Suprapubic skin (tissue), 4 donors: Measurements from ENCODE around the gene MEF2A. TPM values are rescaled to one million over a fixed set of nuclear protein-coding genes. Genes with fewer than 3 reads are reported as not detected.

Experiments used
- DNase-seq, 2 donors: peaks; one replicate each; pipeline ENCODE4 v3.0.0-alpha.2; 2019; ENCODE audit warnings: low spot score in 2 of 2
- H3K27ac ChIP-seq: fragments of 200-600 bp; sonication (generic); one replicate; pipeline ENCODE4 v1.5.1; 2019
- H3K27me3 ChIP-seq: fragments of 200-600 bp; sonication (generic); one replicate; pipeline ENCODE4 v1.5.1; 2019
- H3K36me3 ChIP-seq: fragments of 200-600 bp; sonication (generic); one replicate; pipeline ENCODE4 v1.5.1; 2019
- H3K4me1 ChIP-seq: fragments of 200-600 bp; sonication (generic); one replicate; pipeline ENCODE4 v1.5.1; 2019
- H3K4me3 ChIP-seq: fragments of 200-600 bp; sonication (generic); one replicate; pipeline ENCODE4 v1.5.1; 2019; ENCODE audit warnings: mild to moderate bottlenecking
- H3K9me3 ChIP-seq: fragments of 200-600 bp; sonication (generic); one replicate; pipeline ENCODE4 v1.5.1; 2019
- EP300 ChIP-seq: sonication (generic); formaldehyde crosslinking; IDR thresholded peaks from one replicate; pipeline ENCODE4 v1.6.1; 2017; ENCODE audit warnings: antibody characterized with exemption
- POLR2A ChIP-seq, 2 donors: fragments of 450-650 bp; IDR thresholded peaks; one replicate each; pipeline ENCODE4 v1.6.1; 2017; ENCODE audit warnings: antibody characterized with exemption in 2 of 2, mild to moderate bottlenecking in 2 of 2, moderate library complexity in 2 of 2
- POLR2AphosphoS5 ChIP-seq, 3 donors: sonication (generic); formaldehyde crosslinking; IDR thresholded peaks; one replicate each; pipeline ENCODE4 v1.6.1; 2017; ENCODE audit warnings: antibody characterized with exemption in 3 of 3
- WGBS: methylation state at CpG from one replicate; pipeline ENCODE4 v1.1.5; 2018; 5-methylcytosine and 5-hydroxymethylcytosine counted together
- total RNA-seq, 4 donors: library from RNA; depleted of rRNA; stranded (reverse); fragments of >200 nt; gene quantifications; one replicate each; pipeline ENCODE4 v1.1.0, GENCODE V29; 2016
- TF ChIP-seq, protein P1 (sequence below), 2 donors: fragments of 200-600 bp in 1 of 2; fragments of 450-650 bp in 1 of 2; sonication (generic) in 1 of 2; IDR thresholded peaks; one replicate each; pipeline ENCODE4 v1.5.1; 2016 to 2019; ENCODE audit warnings: antibody characterized with exemption in 2 of 2, mild to moderate bottlenecking in 1 of 2, moderate library complexity in 1 of 2

Gene MEF2A
- total RNA-seq, 4 donors from 2014 or later, result 70.1 to 222 (median 78.8) TPM

DNA sequence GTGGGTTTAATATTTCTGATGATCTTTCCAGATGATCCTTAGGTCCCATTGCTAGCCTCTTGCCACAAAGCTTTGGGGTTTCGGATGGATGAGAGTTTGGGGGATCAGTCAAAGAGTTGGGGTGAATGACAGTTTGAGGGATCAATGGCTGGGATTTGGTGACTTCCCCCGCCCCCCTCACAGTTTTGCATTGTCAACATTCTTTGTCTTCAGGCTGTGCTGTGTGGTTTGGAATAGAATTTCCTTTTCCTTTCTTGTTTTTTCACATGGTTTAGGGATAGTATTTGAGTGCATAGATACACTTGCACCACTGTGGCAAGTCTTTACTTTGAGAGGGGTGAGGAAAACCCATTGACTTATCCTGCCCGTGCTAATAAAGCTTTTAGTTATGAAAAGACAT, 14.3 kb downstream of the MEF2A start:
- no peak for TF ChIP-seq POLR2A (IDR thresholded peaks at IDR 0.05)
- no peak for TF ChIP-seq EP300
- TF ChIP-seq, protein P1, sequence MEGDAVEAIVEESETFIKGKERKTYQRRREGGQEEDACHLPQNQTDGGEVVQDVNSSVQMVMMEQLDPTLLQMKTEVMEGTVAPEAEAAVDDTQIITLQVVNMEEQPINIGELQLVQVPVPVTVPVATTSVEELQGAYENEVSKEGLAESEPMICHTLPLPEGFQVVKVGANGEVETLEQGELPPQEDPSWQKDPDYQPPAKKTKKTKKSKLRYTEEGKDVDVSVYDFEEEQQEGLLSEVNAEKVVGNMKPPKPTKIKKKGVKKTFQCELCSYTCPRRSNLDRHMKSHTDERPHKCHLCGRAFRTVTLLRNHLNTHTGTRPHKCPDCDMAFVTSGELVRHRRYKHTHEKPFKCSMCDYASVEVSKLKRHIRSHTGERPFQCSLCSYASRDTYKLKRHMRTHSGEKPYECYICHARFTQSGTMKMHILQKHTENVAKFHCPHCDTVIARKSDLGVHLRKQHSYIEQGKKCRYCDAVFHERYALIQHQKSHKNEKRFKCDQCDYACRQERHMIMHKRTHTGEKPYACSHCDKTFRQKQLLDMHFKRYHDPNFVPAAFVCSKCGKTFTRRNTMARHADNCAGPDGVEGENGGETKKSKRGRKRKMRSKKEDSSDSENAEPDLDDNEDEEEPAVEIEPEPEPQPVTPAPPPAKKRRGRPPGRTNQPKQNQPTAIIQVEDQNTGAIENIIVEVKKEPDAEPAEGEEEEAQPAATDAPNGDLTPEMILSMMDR (IDR thresholded peaks at IDR 0.05), result no peak
- no peak for TF ChIP-seq POLR2AphosphoS5 (IDR thresholded peaks at IDR 0.05)
- 80% methylated on average over 3 of the region's 3 CpGs for WGBS
- Histone ChIP-seq H3K27ac (no peak overlapping the region), H3K36me3 (no peaks in the 10 kb centered on the region), H3K4me1 (peaks cover 55% of the 10 kb centered on the region), H3K27me3 (no peaks in the 10 kb centered on the region), H3K9me3 (no peaks in the 10 kb centered on the region), H3K4me3 (no peak overlapping the region)
- DNase-seq, result no peak

DNA sequence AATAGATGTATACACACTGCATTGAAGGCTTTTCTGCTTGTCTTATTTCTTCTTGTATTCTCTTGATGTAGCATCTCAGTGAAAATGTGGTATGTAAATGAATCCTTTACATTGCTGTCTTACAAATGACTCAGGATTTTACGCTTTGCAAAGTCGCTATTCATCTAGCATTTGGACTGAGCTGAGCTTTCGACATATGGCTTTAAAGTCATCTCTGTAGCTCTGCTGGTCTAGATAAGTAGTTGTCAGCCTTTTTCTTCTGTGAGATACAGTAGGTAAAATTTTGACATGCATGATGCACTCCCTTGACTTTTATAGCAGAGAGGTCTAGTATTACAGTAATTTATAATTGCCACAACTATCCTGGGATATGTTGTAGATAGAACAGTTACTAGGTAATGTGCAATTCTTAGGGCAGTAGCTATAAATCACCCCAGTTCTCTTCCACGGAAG, 16.8 kb downstream of the MEF2A start:
- Histone ChIP-seq H3K27ac (no peak overlapping the region), H3K27me3 (no peaks in the 10 kb centered on the region), H3K36me3 (no peaks in the 10 kb centered on the region), H3K4me3 (no peak overlapping the region), H3K9me3 (peaks cover 7% of the 10 kb centered on the region), H3K4me1 (peaks cover 44% of the 10 kb centered on the region)
- no peak for DNase-seq
- 52% methylated on average over 4 of the region's 4 CpGs for WGBS
- TF ChIP-seq, protein P1 (IDR thresholded peaks at IDR 0.05), result no peak
- TF ChIP-seq POLR2A (IDR thresholded peaks at IDR 0.05) (no peak), POLR2AphosphoS5 (IDR thresholded peaks at IDR 0.05) (no peak), EP300 (no peak)

DNA sequence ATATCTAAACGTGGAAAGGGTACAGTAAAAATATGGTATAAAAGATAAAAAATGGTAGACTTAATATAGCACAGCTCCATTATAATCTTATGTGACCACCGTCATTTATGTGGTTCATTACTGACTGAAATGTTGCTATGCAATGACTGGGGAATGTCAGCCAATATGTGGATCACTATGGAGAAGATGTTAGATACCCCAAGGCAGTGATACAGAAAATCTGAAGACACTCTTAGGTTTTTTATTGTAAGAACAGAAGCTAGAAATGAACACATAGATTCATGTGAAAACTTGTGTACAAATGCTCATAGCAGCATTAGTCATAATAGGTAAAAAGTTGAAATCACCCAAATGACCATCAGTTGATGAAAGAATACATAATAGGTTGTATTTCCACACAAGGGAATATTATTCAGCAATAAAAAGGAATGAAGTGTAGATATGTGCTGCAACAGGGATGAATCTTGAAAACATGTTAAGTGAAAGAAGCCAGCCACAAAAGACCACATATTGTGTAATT, 18.4 kb downstream of the MEF2A start:
- Histone ChIP-seq H3K27me3 (no peaks in the 10 kb centered on the region), H3K9me3 (peaks cover 7% of the 10 kb centered on the region), H3K27ac (no peak overlapping the region), H3K4me1 (peaks cover 29% of the 10 kb centered on the region), H3K36me3 (no peaks in the 10 kb centered on the region), H3K4me3 (no peak overlapping the region)
- DNase-seq, result no peak
- no peak for TF ChIP-seq POLR2A (IDR thresholded peaks at IDR 0.05)
- TF ChIP-seq, protein P1 (IDR thresholded peaks at IDR 0.05), result no peak
- TF ChIP-seq POLR2AphosphoS5 (IDR thresholded peaks at IDR 0.05), result no peak
- TF ChIP-seq EP300, result no peak
- 84% methylated on average over 2 of the region's 2 CpGs for WGBS

DNA sequence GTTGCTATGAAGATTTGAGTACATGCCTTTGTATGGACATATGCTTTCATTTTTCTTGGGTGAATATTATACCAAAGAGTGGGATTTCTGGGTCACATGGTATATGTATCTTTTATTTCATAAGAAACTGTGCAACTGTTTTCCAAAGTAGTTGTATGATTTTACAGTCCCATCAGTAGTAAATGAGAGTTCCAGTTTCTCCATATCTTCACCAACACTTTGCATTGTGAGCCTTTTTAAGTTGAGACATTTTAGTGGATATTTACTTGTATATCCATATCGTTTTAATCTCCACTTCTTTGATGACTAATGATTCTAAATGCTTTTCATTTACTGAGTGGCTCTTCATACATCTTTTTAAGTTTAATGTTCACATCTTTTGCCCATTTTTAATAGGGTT, 20.3 kb downstream of the MEF2A start:
- peaks cover 7% of the 10 kb centered on the region for H3K9me3 ChIP-seq
- no peak for TF ChIP-seq POLR2AphosphoS5 (IDR thresholded peaks at IDR 0.05)
- TF ChIP-seq, protein P1 (IDR thresholded peaks at IDR 0.05), result no peak
- H3K4me1 ChIP-seq, result peaks cover 9% of the 10 kb centered on the region

DNA sequence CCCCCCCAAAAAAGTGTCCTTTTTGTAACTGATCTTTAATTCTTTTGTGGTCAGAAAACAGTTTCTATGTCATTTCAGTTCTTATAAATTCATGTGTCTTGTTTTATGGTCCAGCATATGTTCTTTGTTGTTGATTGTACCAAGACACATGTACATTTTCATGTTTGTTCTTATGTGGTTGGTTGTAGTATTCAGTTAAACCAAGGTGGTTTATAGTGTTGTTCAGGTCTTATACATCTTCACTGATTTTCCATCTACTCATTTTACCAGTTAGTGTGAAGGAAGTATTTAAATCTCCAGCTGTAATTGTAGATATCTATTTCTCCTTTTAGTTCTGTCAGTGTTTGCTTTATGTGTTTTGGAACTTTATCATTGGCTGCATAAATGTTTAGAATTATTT, 24.0 kb downstream of the MEF2A start:
- Histone ChIP-seq H3K9me3 (peaks cover 7% of the 10 kb centered on the region), H3K4me3 (no peak overlapping the region), H3K27me3 (no peaks in the 10 kb centered on the region), H3K27ac (no peak overlapping the region), H3K36me3 (no peaks in the 10 kb centered on the region), H3K4me1 (peaks cover 15% of the 10 kb centered on the region)
- DNase-seq, result no peak
- TF ChIP-seq, protein P1 (IDR thresholded peaks at IDR 0.05), result no peak
- TF ChIP-seq EP300 (no peak), POLR2AphosphoS5 (IDR thresholded peaks at IDR 0.05) (no peak), POLR2A (IDR thresholded peaks at IDR 0.05) (no peak)

More for the DNA sequence above, 20.3 kb downstream of the MEF2A start:
- H3K4me3 ChIP-seq, result no peak overlapping the region
- no peaks in the 10 kb centered on the region for H3K27me3 ChIP-seq
- H3K27ac ChIP-seq, result no peak overlapping the region
- no peaks in the 10 kb centered on the region for H3K36me3 ChIP-seq
- DNase-seq, result no peak
- 70% methylated on average over 1 of the region's 1 CpG for WGBS
